PC-3 (cell line): ENCODE measurements around the gene RHOXF1.

ENCODE experiments used
- CTCF ChIP-seq: fragments of 300-600 bp; sonication (generic); conservative IDR thresholded peaks from 2 replicates; pipeline ENCODE4 v1.5.1; 2017; ENCODE audit warnings: antibody characterized with exemption, low read depth, mild to moderate bottlenecking, low read length
- EZH2 ChIP-seq: fragments of 300-600 bp; sonication (generic); IDR thresholded peaks from one replicate; pipeline ENCODE4 v1.6.1; 2017; ENCODE audit warnings: antibody characterized with exemption, mild to moderate bottlenecking, low read length; ENCODE audit not compliant: unreplicated experiment

DNA sequence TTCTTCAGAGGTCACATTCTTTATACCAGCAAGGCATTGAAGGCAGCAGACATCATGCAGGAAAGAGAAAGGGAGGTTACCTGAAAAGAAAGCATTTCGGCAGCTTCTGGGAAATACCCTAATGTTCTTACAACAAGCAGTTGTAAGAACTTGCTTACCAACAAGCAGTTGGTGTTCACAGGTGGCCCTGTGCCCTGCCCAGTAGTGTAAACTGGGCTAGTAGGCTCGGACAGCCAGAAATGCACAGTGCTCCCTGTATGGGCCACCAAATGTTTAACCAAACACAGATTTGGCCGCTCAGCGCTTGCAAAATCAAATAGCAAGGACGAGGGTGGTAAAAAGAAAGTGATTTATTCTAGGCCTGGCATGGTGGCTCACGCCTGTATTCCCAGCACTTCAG, 20.4 kb upstream of the RHOXF1 start:
- TF ChIP-seq EZH2 (no peak), CTCF (no peak)
